GM21529 (cell line): Measurements from ENCODE around the gene CDC42.
"Not testable (repeated sequence)": the region's sequence is repeated elsewhere in the genome, so short reads cannot be mapped to it uniquely, and the experiment has no call there.

Experiments used
- ATAC-seq: cut with Tn5 transposase; IDR thresholded peaks from one replicate; pipeline ENCODE4 v1.9.1; 2021; ENCODE audit not compliant: unreplicated experiment

Gene CDC42

DNA sequence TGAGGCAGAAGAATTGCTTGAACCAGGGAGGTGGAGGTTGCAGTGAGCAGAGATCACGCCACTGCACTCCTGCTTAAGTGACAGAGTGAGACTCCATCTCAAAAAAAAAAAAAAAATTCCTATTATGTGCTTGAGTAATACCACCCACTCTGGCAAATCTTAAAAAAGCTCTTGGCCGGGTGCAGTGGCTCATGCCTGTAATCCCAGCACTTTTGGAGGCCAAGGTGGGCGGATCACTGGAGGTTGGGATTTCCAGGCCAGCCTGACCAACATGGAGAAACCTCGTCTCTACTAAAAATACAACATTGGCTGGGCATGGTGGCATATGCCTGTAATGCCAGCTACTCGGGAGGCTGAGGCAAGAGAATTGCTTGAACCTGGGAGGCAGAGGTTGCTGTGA lies 17.7 kb upstream of the CDC42 start:
- not testable (repeated sequence) for ATAC-seq

- no peak for ATAC-seq
Measured at GRCh38 chr1:22037520-22037919, 15.0 kb upstream of the CDC42 start.

- ATAC-seq: no peak
Measured at GRCh38 chr1:22038036-22038435, 14.5 kb upstream of the CDC42 start.

GRCh38 chr1:22039594-22040285 lies 12.8 kb upstream of the CDC42 start:
- ATAC-seq: peak; percentile 96

- ATAC-seq: no peak
Measured at GRCh38 chr1:22040286-22040623, 12.3 kb upstream of the CDC42 start.

GRCh38 chr1:22041505-22041904 lies 11.0 kb upstream of the CDC42 start:
- ATAC-seq: no peak

- no peak for ATAC-seq
Measured at GRCh38 chr1:22043198-22043769, 9.2 kb upstream of the CDC42 start.

DNA sequence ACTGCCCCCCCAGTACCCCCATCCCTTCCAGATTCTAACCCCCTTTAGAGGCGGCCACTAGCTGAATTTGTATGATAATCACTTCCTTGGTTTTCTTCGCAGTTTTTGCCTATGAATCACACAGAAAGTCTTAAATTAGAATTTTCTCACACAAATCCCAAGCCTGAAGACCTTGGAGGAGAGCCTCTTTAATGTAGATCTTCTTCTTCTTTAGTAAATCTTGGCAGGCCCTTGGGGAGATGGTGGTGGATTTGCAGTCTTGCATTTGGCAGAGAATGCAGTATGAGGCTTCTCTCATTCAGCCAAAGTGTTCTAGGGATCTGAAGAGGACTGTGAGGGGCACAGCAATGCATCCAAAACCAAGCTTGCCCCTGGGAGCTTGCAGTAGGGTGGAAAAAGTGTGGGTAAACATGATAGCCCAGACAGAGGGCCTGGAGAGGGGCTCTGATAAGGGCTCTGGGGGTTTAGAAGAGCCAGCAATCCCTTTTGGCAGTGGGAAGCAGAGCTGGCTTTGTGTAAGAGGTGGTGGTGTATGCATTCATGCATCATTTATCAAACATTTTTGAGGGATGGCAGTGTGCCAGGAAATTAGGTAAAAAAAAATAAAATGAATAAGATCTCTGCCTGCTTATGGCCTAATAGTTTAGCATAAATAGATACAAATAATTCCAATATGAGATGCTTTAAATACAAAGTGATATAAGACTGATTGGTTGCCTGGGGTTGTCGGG lies 7.7 kb upstream of the CDC42 start:
- no peak for ATAC-seq

DNA sequence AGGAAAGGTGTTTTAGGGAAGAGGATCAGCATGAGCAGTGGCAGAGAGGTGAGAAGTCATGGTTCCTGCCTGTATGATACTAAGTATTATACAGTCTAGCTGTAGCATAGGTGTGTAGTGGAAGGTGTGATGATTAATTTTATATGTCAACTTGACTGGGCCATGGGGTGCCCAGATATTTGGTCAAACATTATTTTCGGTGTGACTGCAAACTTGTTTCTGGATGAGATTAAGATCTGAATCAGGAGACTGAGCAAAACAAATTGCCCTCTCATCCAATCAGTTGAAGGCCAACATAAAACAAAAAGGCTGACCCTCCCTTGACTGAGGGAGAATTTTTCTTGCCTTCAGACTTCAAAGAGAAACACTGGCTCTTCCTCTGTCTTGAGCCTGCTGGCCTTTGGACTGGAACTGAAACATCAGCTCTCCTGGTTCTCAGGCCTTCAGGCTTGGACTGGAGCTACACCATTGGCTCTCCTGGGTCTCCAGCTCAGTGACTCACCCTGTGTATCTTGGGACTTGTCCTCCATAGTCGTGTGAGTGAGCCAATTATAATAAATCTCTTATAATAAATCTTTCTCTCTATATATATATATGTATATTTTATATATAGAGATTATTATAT lies 6.8 kb upstream of the CDC42 start:
- ATAC-seq: no peak

- no peak for ATAC-seq
Measured at GRCh38 chr1:22048351-22049192, 3.9 kb upstream of the CDC42 start.

- ATAC-seq: no peak
Measured at GRCh38 chr1:22050330-22050729, 2.2 kb upstream of the CDC42 start.

DNA sequence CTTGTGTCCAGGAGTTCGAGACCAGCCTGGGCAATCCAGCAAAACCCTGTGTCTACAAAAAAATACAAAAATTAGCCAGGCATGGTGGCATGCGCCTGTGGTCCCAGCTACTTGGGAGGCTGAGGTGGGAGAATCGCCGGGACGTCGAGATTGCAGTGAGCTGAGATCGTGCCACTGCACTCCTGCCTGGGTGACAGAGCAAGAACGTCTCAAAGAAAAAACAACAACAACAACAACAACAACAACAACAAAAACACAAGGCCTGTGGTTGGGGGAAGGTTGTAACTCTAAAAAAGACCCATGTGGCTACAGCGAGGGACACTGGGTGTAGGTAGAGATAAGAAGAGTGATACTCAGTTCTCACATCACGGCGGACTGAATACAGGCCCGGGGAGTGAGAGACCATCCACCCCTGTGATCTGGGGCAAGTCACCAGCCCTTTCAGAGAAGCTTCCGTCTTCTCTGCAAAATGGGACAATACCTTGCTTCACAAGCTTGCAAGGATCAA lies 848 bp upstream of the CDC42 start:
- ATAC-seq: no peak

- ATAC-seq: peak; percentile 34
Measured at GRCh38 chr1:22053017-22053860, 730 bp downstream of the CDC42 start.

DNA sequence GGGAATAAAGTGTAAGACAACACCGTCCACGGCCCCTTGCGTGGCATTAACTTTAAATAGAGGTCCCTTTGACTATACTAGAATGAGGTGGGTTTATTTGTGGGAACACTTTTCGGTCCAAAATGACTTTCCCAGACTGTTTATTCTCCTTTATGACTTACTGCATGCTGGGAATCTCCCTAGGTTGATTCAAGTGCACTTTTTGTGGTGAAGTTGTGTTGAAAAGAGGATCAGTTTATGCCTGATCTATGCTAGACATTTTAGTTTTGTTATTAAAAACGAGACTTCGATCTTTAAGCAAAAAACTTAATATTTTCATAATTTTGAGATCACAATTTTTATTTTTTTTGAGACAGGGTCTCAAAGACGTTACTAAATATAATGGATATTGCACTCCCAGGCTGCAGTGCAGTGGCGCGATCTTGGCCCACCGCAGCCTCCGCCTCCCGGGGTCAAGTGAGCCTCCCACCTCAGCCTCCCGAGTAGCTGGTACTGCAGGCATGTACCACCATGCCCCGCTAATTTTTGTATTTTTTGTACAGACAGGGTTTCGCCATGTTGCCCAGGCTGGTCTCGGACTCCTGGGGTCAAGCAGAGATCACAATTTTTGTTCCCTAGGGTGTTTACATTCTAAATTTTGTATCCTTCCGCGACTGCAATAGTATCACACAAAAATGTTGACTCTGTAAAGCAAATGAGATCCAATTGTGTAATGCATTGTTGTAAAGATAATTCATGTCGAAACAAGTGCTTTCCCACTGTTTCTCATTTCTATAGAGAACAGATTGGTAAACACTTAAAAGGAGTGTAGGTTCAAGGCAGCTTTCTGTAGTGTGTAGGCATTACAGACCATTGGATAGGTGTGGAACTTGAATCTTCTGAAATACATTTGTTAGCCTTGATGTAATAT lies 1.6 kb downstream of the CDC42 start:
- ATAC-seq: no peak

- no peak for ATAC-seq
Measured at GRCh38 chr1:22055463-22055862, 3.0 kb downstream of the CDC42 start.

DNA sequence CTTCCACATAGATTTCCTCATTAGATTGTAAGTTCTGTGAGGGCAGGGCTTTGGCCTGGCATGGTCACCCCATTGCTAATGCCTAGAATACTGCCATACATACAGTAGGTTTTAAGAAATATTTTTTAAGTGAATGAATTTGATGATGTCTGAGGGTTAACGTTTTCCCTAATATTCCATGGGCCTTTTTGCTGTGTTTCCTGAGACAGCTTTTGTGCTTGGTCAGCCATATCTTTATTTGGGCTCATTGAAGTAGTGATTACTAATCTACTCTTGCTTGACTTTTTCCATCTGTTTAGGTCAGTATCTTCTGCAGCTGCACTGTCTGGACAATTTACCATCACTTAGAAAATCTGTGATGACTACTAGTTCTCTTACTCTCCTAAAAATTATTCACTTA lies 3.5 kb downstream of the CDC42 start:
- no peak for ATAC-seq

- no peak for ATAC-seq
Measured at GRCh38 chr1:22056936-22057335, 4.4 kb downstream of the CDC42 start.

- no peak for ATAC-seq
Measured at GRCh38 chr1:22057861-22058260, 5.4 kb downstream of the CDC42 start.
